ELR (cell line): ENCODE data around the gene ACOT11.
A peak's percentile ranks its signal among the peaks of the same experiment; 100 is the strongest.

Source experiments
- DNase-seq: peaks from one replicate; pipeline ENCODE4 v3.0.0-alpha.2; 2015; ENCODE audit warnings: low read depth

The ACOT11 gene

GRCh38 chr1:54585181-54586066 lies 37.4 kb downstream of the ACOT11 start:
- DNase-seq: no peak

GRCh38 chr1:54588377-54588776 lies 40.3 kb downstream of the ACOT11 start:
- DNase-seq: no peak

GRCh38 chr1:54591127-54591756 lies 43.2 kb downstream of the ACOT11 start:
- peak; percentile 24 for DNase-seq

GRCh38 chr1:54593571-54594160 lies 45.6 kb downstream of the ACOT11 start:
- DNase-seq: no peak

- no peak for DNase-seq
Observed at GRCh38 chr1:54594463-54594862, 46.4 kb downstream of the ACOT11 start.

GRCh38 chr1:54595956-54596498 lies 48.0 kb downstream of the ACOT11 start:
- DNase-seq: no peak

GRCh38 chr1:54596756-54597155 lies 48.7 kb downstream of the ACOT11 start:
- DNase-seq: no peak

GRCh38 chr1:54597455-54598030 lies 49.5 kb downstream of the ACOT11 start:
- DNase-seq: no peak

- DNase-seq: no peak
Observed at GRCh38 chr1:54599211-54599823, 51.3 kb downstream of the ACOT11 start.

GRCh38 chr1:54600947-54601721 lies 53.1 kb downstream of the ACOT11 start:
- no peak for DNase-seq

GRCh38 chr1:54601730-54602129 lies 53.7 kb downstream of the ACOT11 start:
- DNase-seq: no peak

GRCh38 chr1:54602554-54602953 lies 54.5 kb downstream of the ACOT11 start:
- DNase-seq: no peak

GRCh38 chr1:54603241-54603640 lies 55.2 kb downstream of the ACOT11 start:
- no peak for DNase-seq

GRCh38 chr1:54604051-54604450 lies 56.0 kb downstream of the ACOT11 start:
- DNase-seq: no peak

- DNase-seq: no peak
Observed at GRCh38 chr1:54604572-54605370, 56.7 kb downstream of the ACOT11 start.

- no peak for DNase-seq
Observed at GRCh38 chr1:54606096-54606989, 58.3 kb downstream of the ACOT11 start.

- DNase-seq: no peak
Observed at GRCh38 chr1:54606990-54607325, 58.9 kb downstream of the ACOT11 start.

GRCh38 chr1:54607821-54608565 lies 60.0 kb downstream of the ACOT11 start:
- no peak for DNase-seq
